HEK293 (cell line): Measurements from ENCODE around the gene RFLNA.

Source experiments
- CTCF ChIA-PET: fragments of 350-600 bp; formaldehyde crosslinking; extraction: SDS; loops from one replicate; lab custom pipeline; 2021; ENCODE audit warnings: antibody characterized with exemption; lab: Yijun Ruan, JAX
- POLR2A ChIA-PET: fragments of 300-600 bp; formaldehyde crosslinking; extraction: SDS; loops from one replicate; lab custom pipeline; 2020; ENCODE audit warnings: antibody characterized with exemption, inconsistent platforms; lab: Yijun Ruan, JAX
- H3K27ac ChIP-seq: fragments of 200-500 bp; sonication (Bioruptor generic); 2 replicates; pipeline ENCODE4 v1.5.1; 2014; ENCODE audit warnings: low read depth, low read length, control low read depth, inconsistent platforms; ENCODE audit errors: extremely low read depth
- H3K36me3 ChIP-seq, 2 experiments: fragments of 200-500 bp in 1 of 2; sonication (Bioruptor generic) in 1 of 2; 1 replicate in 1 of 2; 2 replicates in 1 of 2; pipeline ENCODE4 v1.5.1; 2014 to 2017; ENCODE audit warnings: inconsistent platforms in 2 of 2, low read length in 2 of 2; ENCODE audit not compliant: control insufficient read depth in 2 of 2, insufficient read depth in 1 of 2
- H3K4me1 ChIP-seq: fragments of 200-500 bp; sonication (Bioruptor generic); 2 replicates; pipeline ENCODE4 v1.5.1; 2014; ENCODE audit warnings: mild to moderate bottlenecking, low read length, inconsistent platforms; ENCODE audit not compliant: control insufficient read depth, insufficient read depth
- H3K4me3 ChIP-seq: 2 replicates; pipeline ENCODE4 v1.5.1; 2011; ENCODE audit warnings: low read depth, mild to moderate bottlenecking, control low read depth, low read length, moderate library complexity
- H3K9me3 ChIP-seq: fragments of 200-500 bp; sonication (Bioruptor generic); 2 replicates; pipeline ENCODE4 v1.5.1; 2014; ENCODE audit warnings: low read depth, low read length, inconsistent platforms; ENCODE audit not compliant: control insufficient read depth, insufficient read depth
- ATF2 ChIP-seq: fragments of 450-650 bp; formaldehyde crosslinking; IDR thresholded peaks from 2 replicates; pipeline ENCODE4 v1.5.1; 2016; ENCODE audit warnings: missing biosample characterization, missing genetic modification characterization, low read depth
- GLI2 ChIP-seq: fragments of 450-650 bp; formaldehyde crosslinking; IDR thresholded peaks from 2 replicates; pipeline ENCODE4; 2017; ENCODE audit warnings: missing biosample characterization, missing genetic modification characterization, low read depth, borderline replicate concordance
- KLF9 ChIP-seq: fragments of 450-650 bp; formaldehyde crosslinking; IDR thresholded peaks from 2 replicates; pipeline ENCODE4 v1.5.1; 2016; ENCODE audit warnings: missing biosample characterization, missing genetic modification characterization, low read depth
- WT1 ChIP-seq: fragments of 450-650 bp; formaldehyde crosslinking; IDR thresholded peaks from 2 replicates; pipeline ENCODE4 v1.5.1; 2016; ENCODE audit warnings: missing biosample characterization, missing genetic modification characterization
- ZFP37 ChIP-seq: fragments of 450-650 bp; formaldehyde crosslinking; IDR thresholded peaks from 2 replicates; pipeline ENCODE4 v1.5.1; 2016; ENCODE audit warnings: missing biosample characterization, missing genetic modification characterization
- ZNF121 ChIP-seq: fragments of 450-650 bp; formaldehyde crosslinking; IDR thresholded peaks from 2 replicates; pipeline ENCODE4 v1.5.1; 2016; ENCODE audit warnings: missing biosample characterization, missing genetic modification characterization
- ZNF133 ChIP-seq: fragments of 450-650 bp; formaldehyde crosslinking; IDR thresholded peaks from 2 replicates; pipeline ENCODE4 v1.5.1; 2016; ENCODE audit warnings: missing biosample characterization, missing genetic modification characterization
- ZNF302 ChIP-seq: fragments of 450-650 bp; formaldehyde crosslinking; IDR thresholded peaks from 2 replicates; pipeline ENCODE4 v1.5.1; 2016; ENCODE audit warnings: missing biosample characterization, missing genetic modification characterization, low read depth
- ZNF324 ChIP-seq: fragments of 450-650 bp; formaldehyde crosslinking; IDR thresholded peaks from 2 replicates; pipeline ENCODE4 v1.5.1; 2016; ENCODE audit warnings: missing biosample characterization, missing genetic modification characterization
- ZNF423 ChIP-seq: fragments of 450-650 bp; formaldehyde crosslinking; IDR thresholded peaks from 2 replicates; pipeline ENCODE4 v1.5.1; 2016; ENCODE audit warnings: missing biosample characterization, missing genetic modification characterization
- ZNF518A ChIP-seq: fragments of 450-650 bp; formaldehyde crosslinking; conservative IDR thresholded peaks from 2 replicates; pipeline ENCODE4 v1.5.1; 2016; ENCODE audit warnings: low read depth, missing biosample characterization, missing genetic modification characterization
- ZNF530 ChIP-seq: fragments of 450-650 bp; formaldehyde crosslinking; IDR thresholded peaks from 2 replicates; pipeline ENCODE4 v1.5.1; 2016; ENCODE audit warnings: low read depth, missing biosample characterization, missing genetic modification characterization
- ZNF580 ChIP-seq: fragments of 450-650 bp; formaldehyde crosslinking; IDR thresholded peaks from 2 replicates; pipeline ENCODE4 v1.5.1; 2016; ENCODE audit warnings: missing biosample characterization, missing genetic modification characterization
- ZNF610 ChIP-seq: fragments of 450-650 bp; formaldehyde crosslinking; IDR thresholded peaks from 2 replicates; pipeline ENCODE4 v1.5.1; 2016; ENCODE audit warnings: missing biosample characterization, missing genetic modification characterization, borderline replicate concordance
- ZNF791 ChIP-seq: fragments of 450-650 bp; formaldehyde crosslinking; IDR thresholded peaks from 2 replicates; pipeline ENCODE4 v1.5.1; 2016; ENCODE audit warnings: missing biosample characterization, missing genetic modification characterization
- ZSCAN5A ChIP-seq: fragments of 450-650 bp; formaldehyde crosslinking; IDR thresholded peaks from 2 replicates; pipeline ENCODE4 v1.5.1; 2016; ENCODE audit warnings: missing biosample characterization, missing genetic modification characterization

The RFLNA gene

GRCh38 chr12:124310785-124311184 is 15.9 kb downstream of the RFLNA start (continued):
- TF ChIP-seq ATF2 (tag by site-specific recombination) (no peak), ZNF610 (tag by site-specific recombination) (no peak), ZSCAN5A (tag by site-specific recombination) (no peak), ZNF324 (tag by site-specific recombination) (no peak), ZNF518A (tag by site-specific recombination) (no peak), ZNF121 (no peak), ZNF530 (tag by site-specific recombination) (no peak), ZNF302 (tag by site-specific recombination) (no peak), GLI2 (tag by site-specific recombination) (no peak), ZNF133 (tag by site-specific recombination) (no peak), ZNF791 (tag by site-specific recombination) (no peak), WT1 (tag by site-specific recombination) (no peak), ZNF423 (tag by site-specific recombination) (no peak), ZFP37 (no peak)

GRCh38 chr12:124311292-124312109 is 16.6 kb downstream of the RFLNA start:
- no peaks in the 10 kb centered on the region for H3K9me3 ChIP-seq
- ChIA-PET POLR2A (interaction anchor here (0.6 to 1.0 kb wide), 2 partner anchors 11 to 600 kb away, joined by 3 to 11 read pairs; no protein-coding TSS in a partner anchor), CTCF (interaction anchor here (1.0 kb wide), 1 partner anchor 276 kb away, joined by 4 read pairs; no protein-coding TSS in a partner anchor)
- no peaks in the 10 kb centered on the region for H3K4me1 ChIP-seq
- no peak for TF ChIP-seq ZNF580 (tag by site-specific recombination)
- TF ChIP-seq KLF9 = peak; percentile 69
- H3K4me3 ChIP-seq = no peak overlapping the region
- H3K36me3 ChIP-seq = no peaks in the 10 kb centered on the region
- no peak overlapping the region for H3K27ac ChIP-seq
